22Rv1 (cell line): ENCODE measurements around the gene KLRD1.

ENCODE experiments used
- ZFX ChIP-seq: fragments of 450-650 bp; IDR thresholded peaks from 2 replicates; pipeline ENCODE4 v1.6.1; 2017; ENCODE audit warnings: antibody characterized with exemption, borderline replicate concordance
- TF ChIP-seq, protein P1 (sequence below): fragments of 450-650 bp; IDR thresholded peaks from 2 replicates; pipeline ENCODE4 v1.5.1; 2017; ENCODE audit warnings: mild to moderate bottlenecking

DNA sequence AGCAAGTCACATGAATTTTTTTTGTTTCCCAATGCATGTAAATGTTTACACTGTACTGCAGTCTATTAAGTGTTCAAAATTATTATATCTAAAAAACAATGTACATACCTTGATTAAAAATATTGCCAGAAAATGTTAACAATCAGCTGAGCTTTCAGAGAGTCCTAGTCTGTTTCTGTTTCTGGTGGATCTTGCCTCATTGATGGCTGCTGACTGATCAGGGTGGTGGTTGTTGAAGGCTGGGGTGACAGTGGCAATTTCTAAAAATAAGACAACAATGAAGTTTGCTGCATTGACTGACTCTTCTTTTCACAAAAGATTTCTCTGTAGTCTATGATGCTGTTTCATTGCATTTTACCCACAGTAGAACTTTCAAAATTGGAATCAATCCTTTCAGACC lies 16.6 kb upstream of the KLRD1 start:
- TF ChIP-seq, protein P1, sequence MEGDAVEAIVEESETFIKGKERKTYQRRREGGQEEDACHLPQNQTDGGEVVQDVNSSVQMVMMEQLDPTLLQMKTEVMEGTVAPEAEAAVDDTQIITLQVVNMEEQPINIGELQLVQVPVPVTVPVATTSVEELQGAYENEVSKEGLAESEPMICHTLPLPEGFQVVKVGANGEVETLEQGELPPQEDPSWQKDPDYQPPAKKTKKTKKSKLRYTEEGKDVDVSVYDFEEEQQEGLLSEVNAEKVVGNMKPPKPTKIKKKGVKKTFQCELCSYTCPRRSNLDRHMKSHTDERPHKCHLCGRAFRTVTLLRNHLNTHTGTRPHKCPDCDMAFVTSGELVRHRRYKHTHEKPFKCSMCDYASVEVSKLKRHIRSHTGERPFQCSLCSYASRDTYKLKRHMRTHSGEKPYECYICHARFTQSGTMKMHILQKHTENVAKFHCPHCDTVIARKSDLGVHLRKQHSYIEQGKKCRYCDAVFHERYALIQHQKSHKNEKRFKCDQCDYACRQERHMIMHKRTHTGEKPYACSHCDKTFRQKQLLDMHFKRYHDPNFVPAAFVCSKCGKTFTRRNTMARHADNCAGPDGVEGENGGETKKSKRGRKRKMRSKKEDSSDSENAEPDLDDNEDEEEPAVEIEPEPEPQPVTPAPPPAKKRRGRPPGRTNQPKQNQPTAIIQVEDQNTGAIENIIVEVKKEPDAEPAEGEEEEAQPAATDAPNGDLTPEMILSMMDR: no peak
- TF ChIP-seq ZFX: no peak
